ENCODE data around the gene ATP6V1F. TPM values are rescaled to one million over a fixed set of nuclear protein-coding genes. Genes with fewer than 3 reads are reported as not detected.
A peak's percentile ranks its signal among the peaks of the same experiment; 100 is the strongest.

ATP6V1F gene
- total RNA-seq, 1 donor from 2014 or later, result 69.5 TPM

GRCh38 chr7:128849804-128850490 lies 12.7 kb upstream of the ATP6V1F start:
- TF ChIP-seq, protein P1, sequence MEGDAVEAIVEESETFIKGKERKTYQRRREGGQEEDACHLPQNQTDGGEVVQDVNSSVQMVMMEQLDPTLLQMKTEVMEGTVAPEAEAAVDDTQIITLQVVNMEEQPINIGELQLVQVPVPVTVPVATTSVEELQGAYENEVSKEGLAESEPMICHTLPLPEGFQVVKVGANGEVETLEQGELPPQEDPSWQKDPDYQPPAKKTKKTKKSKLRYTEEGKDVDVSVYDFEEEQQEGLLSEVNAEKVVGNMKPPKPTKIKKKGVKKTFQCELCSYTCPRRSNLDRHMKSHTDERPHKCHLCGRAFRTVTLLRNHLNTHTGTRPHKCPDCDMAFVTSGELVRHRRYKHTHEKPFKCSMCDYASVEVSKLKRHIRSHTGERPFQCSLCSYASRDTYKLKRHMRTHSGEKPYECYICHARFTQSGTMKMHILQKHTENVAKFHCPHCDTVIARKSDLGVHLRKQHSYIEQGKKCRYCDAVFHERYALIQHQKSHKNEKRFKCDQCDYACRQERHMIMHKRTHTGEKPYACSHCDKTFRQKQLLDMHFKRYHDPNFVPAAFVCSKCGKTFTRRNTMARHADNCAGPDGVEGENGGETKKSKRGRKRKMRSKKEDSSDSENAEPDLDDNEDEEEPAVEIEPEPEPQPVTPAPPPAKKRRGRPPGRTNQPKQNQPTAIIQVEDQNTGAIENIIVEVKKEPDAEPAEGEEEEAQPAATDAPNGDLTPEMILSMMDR (conservative IDR thresholded peaks at IDR 0.05; ENCODE audit: low read depth, low read length), result no peak
- DNase-seq (ENCODE audit: low read depth), result peak; percentile 55
- peak overlapping the region; percentile 18 for H3K4me3 ChIP-seq (ENCODE audit: low read depth, low read length)

- H3K4me3 ChIP-seq (ENCODE audit: low read depth, low read length), result no peak overlapping the region
- TF ChIP-seq, protein P1 (conservative IDR thresholded peaks at IDR 0.05; ENCODE audit: low read depth, low read length), result no peak
Observed at GRCh38 chr7:128852537-128853254, 10.0 kb upstream of the ATP6V1F start.

DNA sequence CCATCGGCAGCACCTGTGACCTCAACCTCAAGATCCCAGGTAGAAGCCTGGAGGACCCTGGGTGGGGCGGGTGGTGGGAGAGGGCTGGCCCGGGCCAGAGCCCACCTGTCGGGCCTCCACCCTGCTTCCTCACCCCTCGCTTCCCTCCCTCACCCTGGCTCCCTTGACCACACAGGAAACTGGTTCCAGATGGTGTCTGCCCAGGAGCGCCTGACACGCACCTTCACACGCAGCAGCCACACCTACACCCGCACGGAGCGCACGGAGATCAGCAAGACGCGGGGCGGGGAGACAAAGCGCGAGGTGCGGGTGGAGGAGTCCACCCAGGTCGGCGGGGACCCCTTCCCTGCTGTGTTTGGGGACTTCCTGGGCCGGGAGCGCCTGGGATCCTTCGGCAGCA lies 8.9 kb upstream of the ATP6V1F start:
- DNase-seq (ENCODE audit: low read depth), result no peak
- TF ChIP-seq, protein P1 (conservative IDR thresholded peaks at IDR 0.05; ENCODE audit: low read depth, low read length), result no peak
- no peak overlapping the region for H3K4me3 ChIP-seq (ENCODE audit: low read depth, low read length)

More at GRCh38 chr7:128852537-128853254, 10.0 kb upstream of the ATP6V1F start:
- no peak for DNase-seq (ENCODE audit: low read depth)

GRCh38 chr7:128854396-128854795 lies 8.3 kb upstream of the ATP6V1F start:
- TF ChIP-seq, protein P1 (conservative IDR thresholded peaks at IDR 0.05; ENCODE audit: low read depth, low read length), result no peak
- H3K4me3 ChIP-seq (ENCODE audit: low read depth, low read length), result no peak overlapping the region

GRCh38 chr7:128855559-128855958 lies 7.1 kb upstream of the ATP6V1F start:
- no peak for DNase-seq (ENCODE audit: low read depth)
- H3K4me3 ChIP-seq (ENCODE audit: low read depth, low read length), result no peak overlapping the region
- TF ChIP-seq, protein P1 (conservative IDR thresholded peaks at IDR 0.05; ENCODE audit: low read depth, low read length), result no peak

More at GRCh38 chr7:128854396-128854795, 8.3 kb upstream of the ATP6V1F start:
- DNase-seq (ENCODE audit: low read depth), result no peak

DNA sequence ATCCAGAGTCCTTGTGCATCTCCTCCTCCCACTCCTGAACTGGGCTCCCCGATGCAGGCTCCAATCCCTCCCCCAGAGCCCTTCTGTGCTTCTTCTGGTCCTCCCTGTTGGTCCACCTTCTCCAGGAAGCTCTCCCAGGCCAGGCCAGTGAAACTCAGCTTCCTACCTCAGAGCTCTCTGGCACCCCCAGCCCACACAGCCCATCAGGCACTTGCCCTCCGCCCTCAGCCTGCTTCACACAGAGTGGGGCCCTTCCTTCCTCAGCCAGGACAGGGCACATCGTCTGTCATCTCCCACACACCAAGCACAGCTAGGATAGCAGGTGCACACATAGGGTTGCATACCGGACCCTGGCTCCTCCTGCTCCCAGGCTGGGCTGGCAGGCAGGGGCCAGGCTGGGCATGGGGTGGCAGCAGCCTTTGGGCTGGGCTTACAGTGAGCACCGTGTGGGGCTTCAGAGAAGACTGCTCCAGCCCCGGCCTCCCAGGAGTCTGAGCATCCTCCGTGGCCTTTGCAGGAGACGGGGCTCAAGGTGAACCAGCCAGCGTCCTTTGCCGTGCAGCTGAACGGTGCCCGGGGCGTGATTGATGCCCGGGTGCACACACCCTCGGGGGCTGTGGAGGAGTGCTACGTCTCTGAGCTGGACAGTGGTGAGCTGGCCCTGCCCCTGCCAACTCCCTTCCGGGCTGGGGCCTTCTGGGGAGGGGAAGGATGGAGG lies 6.5 kb upstream of the ATP6V1F start:
- no peak for DNase-seq (ENCODE audit: low read depth)
- TF ChIP-seq, protein P1 (conservative IDR thresholded peaks at IDR 0.05; ENCODE audit: low read depth, low read length), result no peak

More for the DNA sequence above, 6.5 kb upstream of the ATP6V1F start:
- H3K4me3 ChIP-seq (ENCODE audit: low read depth, low read length), result no peak overlapping the region
